Vagina (tissue), 2 donors: ENCODE measurements around the gene RNF181. TPM values are rescaled to one million over a fixed set of nuclear protein-coding genes. Genes with fewer than 3 reads are reported as not detected.
"Not testable (repeated sequence)": the region's sequence is repeated elsewhere in the genome, so short reads cannot be mapped to it uniquely, and the experiment has no call there.

ENCODE experiments used
- DNase-seq, 2 donors: peaks; one replicate each; pipeline ENCODE4 v3.0.0-alpha.2; 2017; ENCODE audit errors: extremely low spot score in 2 of 2
- H3K27ac ChIP-seq: fragments of 200-600 bp; sonication (generic); one replicate; pipeline ENCODE4 v1.5.1; 2019
- H3K27me3 ChIP-seq: fragments of 200-600 bp; sonication (generic); one replicate; pipeline ENCODE4 v1.5.1; 2019
- H3K36me3 ChIP-seq, 2 donors: fragments of 200-600 bp; sonication (generic); one replicate each; pipeline ENCODE4 v1.5.1; 2017 to 2019
- H3K4me1 ChIP-seq: fragments of 200-600 bp; sonication (generic); one replicate; pipeline ENCODE4 v1.5.1; 2019
- H3K4me3 ChIP-seq, 2 donors: fragments of 200-600 bp; sonication (generic); 1 replicate in 1 of 2; 2 replicates in 1 of 2; pipeline ENCODE4 v1.5.1; 2016 to 2019
- H3K9me3 ChIP-seq: fragments of 200-600 bp; sonication (generic); one replicate; pipeline ENCODE4 v1.5.1; 2019
- POLR2A ChIP-seq, 2 donors: fragments of 450-650 bp; IDR thresholded peaks; one replicate each; pipeline ENCODE4 v1.6.1; 2017; ENCODE audit warnings: antibody characterized with exemption in 2 of 2, mild to moderate bottlenecking in 2 of 2, moderate library complexity in 2 of 2
- POLR2AphosphoS5 ChIP-seq, 2 donors: sonication (generic); formaldehyde crosslinking; IDR thresholded peaks; one replicate each; pipeline ENCODE4 v1.9.0; 2017; ENCODE audit warnings: antibody characterized with exemption in 2 of 2, mild to moderate bottlenecking in 2 of 2, low read depth in 1 of 2; ENCODE audit not compliant: insufficient read depth in 1 of 2
- intact Hi-C: fragments of 100-400 bp; cut with DNase I; formaldehyde crosslinking; loops from one replicate; pipeline ENCODE4 v1.15.1; 2023
- total RNA-seq: library from RNA; depleted of rRNA; stranded (reverse); fragments of >200 nt; gene quantifications from one replicate; pipeline ENCODE4 v1.2.3, GENCODE V29; 2016
- TF ChIP-seq, protein P1 (sequence below), 3 experiments: fragments of 450-650 bp in 2 of 3; fragments of 200-600 bp in 1 of 3; sonication (generic) in 1 of 3; IDR thresholded peaks; one replicate each; pipeline ENCODE4 v1.5.1; 2017 to 2019; ENCODE audit warnings: antibody characterized with exemption in 3 of 3, mild to moderate bottlenecking in 2 of 3, moderate library complexity in 2 of 3

RNF181 gene
- total RNA-seq, 1 donor from 2014 or later: 107 TPM

DNA sequence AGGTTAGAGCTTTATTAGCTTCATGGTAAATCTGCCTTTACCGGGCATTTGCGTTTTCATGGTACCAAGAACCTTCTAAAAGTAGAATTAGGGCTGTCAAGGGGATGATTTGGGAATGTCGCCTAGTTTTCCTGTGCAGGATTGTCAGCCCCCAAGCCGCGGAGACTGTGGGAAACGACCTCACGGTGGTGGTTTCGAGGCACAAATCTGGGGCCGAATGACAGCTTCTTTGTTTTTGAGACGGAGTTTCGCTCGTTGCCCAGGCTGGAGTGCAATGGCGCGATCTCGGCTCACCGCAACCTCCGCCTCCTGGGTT, 19.8 kb downstream of the RNF181 start:
- intact Hi-C loops: no loop called here
- peak overlapping the region; percentile 81 to 97 for H3K4me3 ChIP-seq
- H3K36me3 ChIP-seq: peaks cover 0 to 11% of the 10 kb centered on the region in 2 donors
- TF ChIP-seq, protein P1, sequence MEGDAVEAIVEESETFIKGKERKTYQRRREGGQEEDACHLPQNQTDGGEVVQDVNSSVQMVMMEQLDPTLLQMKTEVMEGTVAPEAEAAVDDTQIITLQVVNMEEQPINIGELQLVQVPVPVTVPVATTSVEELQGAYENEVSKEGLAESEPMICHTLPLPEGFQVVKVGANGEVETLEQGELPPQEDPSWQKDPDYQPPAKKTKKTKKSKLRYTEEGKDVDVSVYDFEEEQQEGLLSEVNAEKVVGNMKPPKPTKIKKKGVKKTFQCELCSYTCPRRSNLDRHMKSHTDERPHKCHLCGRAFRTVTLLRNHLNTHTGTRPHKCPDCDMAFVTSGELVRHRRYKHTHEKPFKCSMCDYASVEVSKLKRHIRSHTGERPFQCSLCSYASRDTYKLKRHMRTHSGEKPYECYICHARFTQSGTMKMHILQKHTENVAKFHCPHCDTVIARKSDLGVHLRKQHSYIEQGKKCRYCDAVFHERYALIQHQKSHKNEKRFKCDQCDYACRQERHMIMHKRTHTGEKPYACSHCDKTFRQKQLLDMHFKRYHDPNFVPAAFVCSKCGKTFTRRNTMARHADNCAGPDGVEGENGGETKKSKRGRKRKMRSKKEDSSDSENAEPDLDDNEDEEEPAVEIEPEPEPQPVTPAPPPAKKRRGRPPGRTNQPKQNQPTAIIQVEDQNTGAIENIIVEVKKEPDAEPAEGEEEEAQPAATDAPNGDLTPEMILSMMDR (IDR thresholded peaks at IDR 0.05): no peak
- no peak for TF ChIP-seq POLR2AphosphoS5 (IDR thresholded peaks at IDR 0.05; ENCODE audit: insufficient read depth in 1 of 2, low read depth in 1 of 2)
- no peak for TF ChIP-seq POLR2A (IDR thresholded peaks at IDR 0.05)
- DNase-seq: no peak
- peak overlapping the region; percentile 78 for H3K27ac ChIP-seq
- no peaks in the 10 kb centered on the region for H3K9me3 ChIP-seq
- H3K27me3 ChIP-seq: no peaks in the 10 kb centered on the region
- peaks cover 53% of the 10 kb centered on the region for H3K4me1 ChIP-seq

DNA sequence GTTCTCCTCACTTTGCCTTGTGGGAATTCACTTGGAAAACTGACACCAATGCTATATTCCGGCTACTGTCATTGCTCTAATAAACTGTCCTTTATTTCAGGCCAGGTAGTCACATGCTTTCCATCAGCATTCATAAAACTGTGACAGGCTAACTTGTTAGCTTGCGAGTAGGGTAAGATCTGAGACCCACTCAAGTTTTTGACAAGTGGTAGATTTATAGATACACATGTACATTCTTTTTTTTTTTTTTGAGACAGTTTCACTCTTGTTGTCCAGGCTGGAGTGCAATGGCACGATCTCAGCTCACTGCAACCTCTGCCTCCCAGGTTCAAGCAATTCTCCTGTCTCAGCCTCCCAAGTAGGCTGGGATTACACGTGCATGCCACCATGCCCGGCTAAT, 22.2 kb downstream of the RNF181 start:
- H3K27me3 ChIP-seq, H3K9me3 ChIP-seq, H3K27ac ChIP-seq, intact Hi-C loops, DNase-seq: not testable (repeated sequence)
- Histone ChIP-seq H3K36me3 (peaks cover 0 to 31% of the 10 kb centered on the region in 2 donors), H3K4me3 (peak overlapping the region in 1 of 2 donors; percentile 81), H3K4me1 (peaks cover 37% of the 10 kb centered on the region)

DNA sequence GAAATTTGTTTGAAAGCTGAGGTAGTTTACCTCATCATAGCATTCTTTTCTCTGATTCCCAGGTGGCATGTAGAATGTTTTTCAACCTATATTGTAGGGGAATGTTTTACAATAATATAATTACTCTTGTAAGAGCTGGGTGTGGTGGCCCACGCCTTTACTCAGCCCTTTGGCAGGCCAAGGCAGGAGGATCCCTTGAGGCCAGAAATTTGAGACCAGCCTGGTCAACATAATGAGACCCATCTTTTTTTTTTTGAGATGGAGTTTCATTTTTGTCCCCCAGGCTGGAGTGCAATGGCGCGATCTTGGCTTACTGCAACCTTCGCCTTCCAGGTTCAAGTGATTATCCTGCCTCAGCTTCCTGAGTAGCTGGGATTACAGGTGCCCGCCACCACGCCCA, 24.1 kb downstream of the RNF181 start:
- intact Hi-C loops: no loop called here
- TF ChIP-seq POLR2A (IDR thresholded peaks at IDR 0.05) (no peak), POLR2AphosphoS5 (IDR thresholded peaks at IDR 0.05; ENCODE audit: insufficient read depth in 1 of 2, low read depth in 1 of 2) (no peak)
- TF ChIP-seq, protein P1 (IDR thresholded peaks at IDR 0.05): no peak
- no peak for DNase-seq
- H3K4me3 ChIP-seq: no peak overlapping the region
- H3K4me1 ChIP-seq: peaks cover 37% of the 10 kb centered on the region
- H3K27ac ChIP-seq: no peak overlapping the region
- no peaks in the 10 kb centered on the region for H3K9me3 ChIP-seq
- H3K36me3 ChIP-seq: peaks cover 0 to 50% of the 10 kb centered on the region in 2 donors
- no peaks in the 10 kb centered on the region for H3K27me3 ChIP-seq

DNA sequence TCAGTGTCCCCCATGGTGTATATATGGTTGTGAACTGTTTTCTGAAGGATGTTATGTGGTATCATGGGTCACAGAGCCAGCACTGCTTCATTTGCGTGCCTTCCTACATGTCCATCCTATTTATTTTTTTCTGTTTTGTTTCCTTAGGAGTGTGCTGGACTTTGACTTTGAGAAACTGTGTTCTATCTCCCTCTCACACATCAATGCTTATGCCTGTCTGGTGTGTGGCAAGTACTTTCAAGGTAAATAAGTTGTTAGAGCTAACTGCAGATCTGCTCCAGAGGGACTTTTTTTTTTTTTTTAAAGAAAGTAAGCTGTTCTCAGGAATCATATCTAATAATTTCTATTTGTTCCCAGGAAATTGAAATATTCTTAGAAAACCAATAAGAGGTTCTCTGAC, 25.8 kb downstream of the RNF181 start:
- no peak for DNase-seq
- no peaks in the 10 kb centered on the region for H3K27me3 ChIP-seq
- H3K4me1 ChIP-seq: peaks cover 32% of the 10 kb centered on the region
- no peak overlapping the region for H3K4me3 ChIP-seq
- TF ChIP-seq POLR2AphosphoS5 (IDR thresholded peaks at IDR 0.05; ENCODE audit: insufficient read depth in 1 of 2, low read depth in 1 of 2): no peak
- TF ChIP-seq, protein P1 (IDR thresholded peaks at IDR 0.05): no peak
- TF ChIP-seq POLR2A (IDR thresholded peaks at IDR 0.05): no peak
- H3K27ac ChIP-seq: no peak overlapping the region
- peaks cover 4 to 67% of the 10 kb centered on the region in 2 donors for H3K36me3 ChIP-seq
- no peaks in the 10 kb centered on the region for H3K9me3 ChIP-seq
- intact Hi-C loops: no loop called here

DNA sequence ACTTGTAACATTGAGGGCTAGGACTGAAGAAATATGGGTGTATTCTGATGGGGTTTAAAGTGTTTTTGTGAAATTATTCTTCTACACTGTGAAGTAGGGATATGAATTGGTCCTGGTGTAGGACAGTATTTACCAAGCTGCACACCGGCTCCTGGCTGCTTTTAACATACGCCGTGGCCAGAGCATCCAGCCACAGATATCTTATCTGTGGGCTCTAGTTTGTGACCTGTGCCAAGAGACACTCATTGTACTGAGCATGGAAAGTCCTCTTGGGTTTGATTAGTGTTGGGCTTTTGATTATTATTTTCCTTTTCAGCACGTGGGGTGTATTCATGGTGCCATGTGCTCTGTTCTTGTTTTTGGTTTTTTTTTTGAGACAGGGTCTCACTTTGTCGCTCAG, 28.4 kb downstream of the RNF181 start:
- intact Hi-C loops: no loop called here
- Histone ChIP-seq H3K27me3 (no peaks in the 10 kb centered on the region), H3K27ac (no peak overlapping the region), H3K4me1 (peaks cover 8% of the 10 kb centered on the region), H3K36me3 (peaks cover 9 to 94% of the 10 kb centered on the region in 2 donors), H3K4me3 (no peak overlapping the region), H3K9me3 (no peaks in the 10 kb centered on the region)
- no peak for DNase-seq
- no peak for TF ChIP-seq POLR2A (IDR thresholded peaks at IDR 0.05)
- TF ChIP-seq POLR2AphosphoS5 (IDR thresholded peaks at IDR 0.05; ENCODE audit: insufficient read depth in 1 of 2, low read depth in 1 of 2): no peak

DNA sequence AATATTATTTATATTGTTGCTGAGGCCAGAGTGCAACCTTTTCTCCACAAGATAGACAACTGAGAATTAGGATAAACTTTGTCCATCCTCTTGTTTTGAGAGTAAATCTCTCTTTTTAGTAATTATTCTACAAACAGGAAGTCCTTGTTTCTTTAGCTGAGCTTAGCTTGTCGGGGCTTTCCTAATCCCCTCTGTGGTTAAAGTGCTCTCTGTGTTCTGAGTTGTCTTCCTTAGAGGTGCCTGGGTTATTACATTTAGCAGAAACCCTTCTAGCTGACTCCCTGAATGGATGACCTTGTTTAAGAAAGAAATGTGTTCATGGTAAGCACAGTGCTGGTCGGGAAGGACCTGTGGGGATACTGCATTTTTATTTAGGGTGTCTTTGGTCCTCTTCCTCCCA, 33.1 kb downstream of the RNF181 start:
- no peak overlapping the region for H3K27ac ChIP-seq
- intact Hi-C loops: no loop called here
- H3K36me3 ChIP-seq: peaks cover 9 to 95% of the 10 kb centered on the region in 2 donors
- no peak for DNase-seq
- H3K4me3 ChIP-seq: no peak overlapping the region
- no peak for TF ChIP-seq POLR2AphosphoS5 (IDR thresholded peaks at IDR 0.05; ENCODE audit: insufficient read depth in 1 of 2, low read depth in 1 of 2)
- no peak for TF ChIP-seq POLR2A (IDR thresholded peaks at IDR 0.05)
- TF ChIP-seq, protein P1 (IDR thresholded peaks at IDR 0.05): no peak
- no peaks in the 10 kb centered on the region for H3K9me3 ChIP-seq
- no peaks in the 10 kb centered on the region for H3K27me3 ChIP-seq
- H3K4me1 ChIP-seq: no peaks in the 10 kb centered on the region
